Measurements from ENCODE around the gene SLC41A1. TPM values are rescaled to one million over a fixed set of nuclear protein-coding genes. Genes with fewer than 3 reads are reported as not detected.

Gene SLC41A1
- total and polyA plus RNA-seq, 12 donors = 97.0 to 566 (median 303) TPM

DNA sequence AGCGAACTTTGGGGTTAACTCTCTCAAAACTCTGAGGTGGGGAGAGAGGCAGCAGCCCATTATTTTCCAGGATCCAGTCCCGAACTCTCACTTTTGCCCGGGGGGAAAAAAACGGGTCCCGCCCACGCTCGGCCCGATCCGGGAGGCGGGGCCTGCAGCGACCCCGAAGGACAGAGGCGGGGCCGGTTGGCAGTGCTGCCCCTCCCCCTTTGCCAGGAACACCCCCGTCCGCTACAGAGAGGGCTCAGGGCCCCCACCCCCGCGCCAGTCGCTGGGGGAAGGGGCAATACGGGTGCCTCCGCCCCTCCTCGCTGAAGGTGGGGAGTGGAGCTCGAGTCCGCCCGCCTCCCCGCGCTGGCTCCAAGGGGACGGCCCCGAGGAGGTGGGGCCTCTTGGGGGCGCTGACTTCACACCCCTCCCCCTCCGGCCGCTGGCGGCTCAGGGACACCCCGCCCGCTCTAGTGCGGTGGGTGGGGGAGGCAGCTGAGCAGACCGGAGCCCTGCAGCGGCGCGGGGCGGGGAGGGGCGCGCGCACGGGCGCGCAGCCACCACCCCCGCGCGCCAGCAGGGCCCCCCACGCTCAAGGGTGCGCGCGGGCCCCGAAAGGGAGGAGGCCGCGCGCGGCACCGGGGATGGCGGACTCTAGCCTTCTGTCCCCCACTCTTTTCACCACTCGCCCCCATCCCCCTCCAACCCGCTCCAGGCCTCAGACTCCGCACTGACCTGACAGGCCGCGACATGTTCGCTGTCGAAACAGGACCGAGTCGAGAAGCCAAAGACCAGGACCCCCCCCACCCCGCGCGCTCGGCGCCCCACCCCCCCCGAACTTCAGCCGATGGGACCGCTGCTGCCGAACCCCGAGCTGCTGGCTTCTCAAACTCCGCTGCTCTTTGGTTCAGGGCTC, 63.5 kb downstream of the SLC41A1 start:
- 0 to 1% methylated on average over 53 to 81 of the region's 81 CpGs for WGBS, 2 donors
- H3K4me1 ChIP-seq = peaks cover 4 to 43% (median 37%) of the 10 kb centered on the region in 9 donors
- DNase-seq (peak; percentile 95 to 96), ATAC-seq (peak; percentile 91 to 95 (median 93))
- H3K27ac ChIP-seq = peak overlapping the region; percentile 90 to 98 (median 95)
- peaks cover 0 to 10% (median 0%) of the 10 kb centered on the region in 9 donors for H3K36me3 ChIP-seq
- intact Hi-C loops (cut with DNase I) = loop anchor here in 1 of 10 donors (2.0 kb wide), 1 partner anchor 63 kb away; the partner anchor contains the start of gene SLC41A1
- no peaks in the 10 kb centered on the region for H3K27me3 ChIP-seq
- peak in 2 of 9 donors; percentile 10 to 20 for TF ChIP-seq CTCF (IDR thresholded peaks at IDR 0.05)
- H3K4me3 ChIP-seq = peak overlapping the region; percentile 53 to 93 (median 78)
- no peaks in the 10 kb centered on the region for H3K9me3 ChIP-seq

DNA sequence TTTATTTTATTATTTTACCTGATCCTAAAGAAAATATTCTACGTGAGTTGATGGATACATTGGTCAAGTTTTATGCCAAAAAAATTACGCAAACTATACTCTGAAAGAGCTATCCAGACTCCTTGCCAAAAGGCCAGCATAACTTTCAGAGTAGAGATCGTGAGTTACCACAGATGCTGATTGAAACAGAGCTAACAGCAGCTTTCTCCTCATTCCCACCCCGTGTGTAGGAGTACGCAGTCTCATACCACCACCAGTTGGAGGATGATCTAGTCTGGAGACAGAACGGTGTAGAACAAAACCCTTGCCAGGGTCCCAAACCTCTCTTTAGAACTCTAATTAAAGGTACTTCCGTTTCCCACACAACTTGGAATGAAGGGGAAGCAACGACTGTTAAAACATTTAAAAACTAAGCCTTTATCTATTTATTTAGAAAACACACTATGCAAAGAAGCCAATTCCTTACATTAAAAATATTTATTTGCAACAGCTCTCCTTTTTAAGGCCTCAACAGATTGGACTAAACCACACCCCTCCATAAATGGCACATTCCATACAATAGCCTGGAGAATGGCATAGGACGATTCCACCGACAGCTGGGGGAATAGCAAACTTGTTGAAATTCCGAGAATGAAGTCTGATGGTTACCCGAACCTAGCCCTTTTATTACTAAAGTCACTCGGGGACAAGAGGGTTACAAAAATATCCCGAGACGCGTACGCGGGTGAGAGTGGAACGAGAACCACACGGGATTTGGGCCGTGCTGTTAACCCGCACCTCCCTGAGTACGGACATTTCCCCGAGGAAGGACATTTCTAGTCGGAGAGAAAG, 64.4 kb downstream of the SLC41A1 start:
- 0 to 1% methylated on average over 25 of the region's 25 CpGs for WGBS, 2 donors
- peak; percentile 13 to 69 (median 44) for ATAC-seq
- Histone ChIP-seq H3K27me3 (no peaks in the 10 kb centered on the region), H3K27ac (peak overlapping the region; percentile 90 to 98 (median 95)), H3K36me3 (peaks cover 0 to 10% (median 0%) of the 10 kb centered on the region in 9 donors), H3K4me1 (peaks cover 4 to 50% (median 46%) of the 10 kb centered on the region in 9 donors), H3K9me3 (no peaks in the 10 kb centered on the region), H3K4me3 (peak overlapping the region; percentile 53 to 93 (median 78))
- TF ChIP-seq CTCF (IDR thresholded peaks at IDR 0.05) = no peak
- DNase-seq = peak in 1 of 2 donors; percentile 12
- intact Hi-C loops (cut with DNase I) = loop anchor here in 1 of 10 donors (2.0 kb wide), 1 partner anchor 64 kb away; the partner anchor contains the start of gene SLC41A1

- whole genome bisulfite sequencing, 2 donors = 58 to 65% methylated on average over 5 of the region's 5 CpGs
- Histone ChIP-seq H3K27ac (peak overlapping the region in 2 of 10 donors; percentile 11 to 21), H3K4me3 (peak overlapping the region in 6 of 10 donors; percentile 73 to 86 (median 78)), H3K4me1 (peaks cover 4 to 67% (median 61%) of the 10 kb centered on the region in 9 donors), H3K9me3 (no peaks in the 10 kb centered on the region), H3K27me3 (no peaks in the 10 kb centered on the region), H3K36me3 (peaks cover 0 to 10% (median 0%) of the 10 kb centered on the region in 9 donors)
- intact Hi-C loops (cut with DNase I) = no loop called here
- no peak for DNase-seq
- TF ChIP-seq CTCF (IDR thresholded peaks at IDR 0.05) = no peak
- ATAC-seq = no peak
These were observed 66.1 kb downstream of the SLC41A1 start for GRCh38 chr1:205746757-205747412.
